Mesothelial cell of epicardium (in vitro differentiated cells): ENCODE measurements around the gene KIR3DL3. TPM values are rescaled to one million over a fixed set of nuclear protein-coding genes. Genes with fewer than 3 reads are reported as not detected.
"Not testable (repeated sequence)": the region's sequence is repeated elsewhere in the genome, so short reads cannot be mapped to it uniquely, and the experiment has no call there.

Experiments used
- DNase-seq, 2 experiments: peaks; one replicate each; pipeline ENCODE4 v3.0.0; 2021; ENCODE audit warnings: low spot score in 2 of 2; ENCODE audit not compliant: unreplicated experiment in 2 of 2
- H3K27ac Mint-ChIP-seq: 2 replicates; pipeline ENCODE4 v1.8.0; 2021; ENCODE audit warnings: mixed read lengths
- H3K27me3 Mint-ChIP-seq: 2 replicates; pipeline ENCODE4 v1.8.0; 2021; ENCODE audit warnings: low read depth, mixed read lengths
- H3K36me3 Mint-ChIP-seq: 2 replicates; pipeline ENCODE4 v1.8.0; 2021; ENCODE audit warnings: mixed read lengths
- H3K4me1 Mint-ChIP-seq: 2 replicates; pipeline ENCODE4 v1.8.0; 2021; ENCODE audit warnings: mixed read lengths
- H3K4me3 Mint-ChIP-seq: 2 replicates; pipeline ENCODE4 v1.8.0; 2021; ENCODE audit warnings: mild to moderate bottlenecking, moderate library complexity, mixed read lengths
- H3K9me3 Mint-ChIP-seq: 2 replicates; pipeline ENCODE4 v1.8.0; 2021; ENCODE audit warnings: mixed read lengths
- CTCF ChIP-seq: fragments of 200-600 bp; sonication (generic); IDR thresholded peaks from one replicate; pipeline ENCODE4 v1.5.0; 2021; ENCODE audit warnings: antibody characterized with exemption; ENCODE audit not compliant: unreplicated experiment
- total RNA-seq: library from RNA; stranded (reverse); gene quantifications from 3 replicates; pipeline ENCODE4 v1.2.1, GENCODE V29; 2021

Gene KIR3DL3
- total RNA-seq, 1 donor from 2014 or later: not detected

GRCh38 chr19:54738715-54739114 lies 14.5 kb downstream of the KIR3DL3 start:
- Mint-ChIP-seq H3K36me3 (peaks cover 6% of the 10 kb centered on the region), H3K27ac (no peak overlapping the region), H3K4me1 (no peaks in the 10 kb centered on the region), H3K9me3 (peaks cover 66% of the 10 kb centered on the region), H3K4me3 (no peak overlapping the region), H3K27me3 (no peaks in the 10 kb centered on the region)
- no peak for DNase-seq
- TF ChIP-seq CTCF: no peak

DNA sequence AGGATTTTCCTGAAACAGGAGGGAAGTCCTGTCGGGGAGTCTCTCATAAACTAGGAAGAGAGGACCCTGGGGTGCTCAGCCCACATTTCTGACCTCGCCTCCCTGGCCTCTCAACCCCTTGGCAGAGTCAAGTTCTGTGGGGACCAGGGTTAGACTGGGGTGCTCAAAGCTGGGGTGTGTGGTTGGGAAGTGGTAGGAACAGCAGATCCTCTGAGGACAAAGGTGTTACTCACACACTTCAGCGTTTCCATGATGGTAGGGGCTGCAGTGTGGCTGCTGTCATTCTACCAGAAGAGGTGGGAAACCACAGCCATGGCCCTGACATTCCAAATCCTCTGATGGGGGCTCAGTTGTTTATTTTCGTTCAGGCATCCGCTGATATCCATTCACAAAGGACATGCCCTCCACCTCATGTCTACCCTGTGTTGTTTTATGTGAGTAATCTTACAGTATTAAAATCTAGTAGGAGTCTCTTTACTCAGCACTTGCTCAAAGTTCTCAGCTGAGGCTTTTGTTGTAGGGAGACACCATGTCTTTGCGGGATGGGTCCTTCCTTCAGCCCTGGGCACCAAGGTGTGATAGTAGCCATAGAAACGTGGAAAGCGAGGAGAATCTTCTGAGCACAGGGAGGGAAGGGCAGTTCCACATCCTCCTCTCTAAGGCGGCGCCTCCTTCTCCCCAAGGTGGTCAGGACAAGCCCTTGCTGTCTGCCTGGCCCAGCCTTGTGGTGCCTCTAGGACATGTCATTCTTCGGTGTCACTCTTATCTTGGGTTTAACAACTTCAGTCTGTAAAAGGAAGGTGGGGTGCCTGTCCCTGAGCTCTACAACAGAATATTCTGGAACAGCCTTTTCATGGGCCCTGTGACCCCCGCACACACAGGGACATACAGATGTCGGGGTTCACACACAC lies 15.6 kb downstream of the KIR3DL3 start:
- DNase-seq: no peak
- Mint-ChIP-seq H3K27me3 (no peaks in the 10 kb centered on the region), H3K4me1 (no peaks in the 10 kb centered on the region), H3K27ac (no peak overlapping the region), H3K4me3 (no peak overlapping the region), H3K9me3 (peaks cover 62% of the 10 kb centered on the region), H3K36me3 (peaks cover 6% of the 10 kb centered on the region)
- no peak for TF ChIP-seq CTCF

GRCh38 chr19:54741950-54742349 lies 17.7 kb downstream of the KIR3DL3 start:
- not testable (repeated sequence) for H3K27me3 Mint-ChIP-seq, H3K27ac Mint-ChIP-seq, H3K4me3 Mint-ChIP-seq, DNase-seq, H3K4me1 Mint-ChIP-seq, H3K36me3 Mint-ChIP-seq
- peaks cover 58% of the 10 kb centered on the region for H3K9me3 Mint-ChIP-seq

DNA sequence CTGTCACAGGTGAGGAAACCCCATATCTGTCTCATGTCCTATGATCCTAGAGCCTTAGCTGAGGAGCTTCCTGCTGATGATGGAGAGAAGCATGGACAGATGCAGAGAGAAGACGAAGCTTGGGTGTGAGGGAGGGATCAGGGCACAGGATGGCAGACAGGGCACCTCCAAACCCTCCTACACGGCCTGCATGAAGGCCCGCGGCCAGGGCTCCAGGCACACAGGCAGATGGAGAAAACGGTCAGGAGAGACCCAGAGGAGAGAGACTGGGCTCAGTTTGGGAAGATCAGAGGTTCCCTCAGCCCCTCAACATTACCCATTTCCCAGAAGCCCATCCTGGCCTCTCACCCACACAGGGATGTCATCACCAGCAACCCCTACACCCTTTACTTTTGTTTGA lies 19.8 kb downstream of the KIR3DL3 start:
- not testable (repeated sequence) for H3K27ac Mint-ChIP-seq, H3K36me3 Mint-ChIP-seq, H3K4me1 Mint-ChIP-seq, DNase-seq, H3K27me3 Mint-ChIP-seq, H3K4me3 Mint-ChIP-seq
- peaks cover 61% of the 10 kb centered on the region for H3K9me3 Mint-ChIP-seq

- H3K4me3 Mint-ChIP-seq, H3K27me3 Mint-ChIP-seq, H3K36me3 Mint-ChIP-seq, DNase-seq, H3K27ac Mint-ChIP-seq, H3K4me1 Mint-ChIP-seq: not testable (repeated sequence)
- H3K9me3 Mint-ChIP-seq: peaks cover 64% of the 10 kb centered on the region
These were observed 23.5 kb downstream of the KIR3DL3 start for GRCh38 chr19:54747614-54748322.

- not testable (repeated sequence) for H3K4me1 Mint-ChIP-seq, H3K36me3 Mint-ChIP-seq, H3K27me3 Mint-ChIP-seq, H3K4me3 Mint-ChIP-seq, H3K27ac Mint-ChIP-seq, DNase-seq
- peaks cover 65% of the 10 kb centered on the region for H3K9me3 Mint-ChIP-seq
These were observed 26.0 kb downstream of the KIR3DL3 start for GRCh38 chr19:54750276-54750675.

DNA sequence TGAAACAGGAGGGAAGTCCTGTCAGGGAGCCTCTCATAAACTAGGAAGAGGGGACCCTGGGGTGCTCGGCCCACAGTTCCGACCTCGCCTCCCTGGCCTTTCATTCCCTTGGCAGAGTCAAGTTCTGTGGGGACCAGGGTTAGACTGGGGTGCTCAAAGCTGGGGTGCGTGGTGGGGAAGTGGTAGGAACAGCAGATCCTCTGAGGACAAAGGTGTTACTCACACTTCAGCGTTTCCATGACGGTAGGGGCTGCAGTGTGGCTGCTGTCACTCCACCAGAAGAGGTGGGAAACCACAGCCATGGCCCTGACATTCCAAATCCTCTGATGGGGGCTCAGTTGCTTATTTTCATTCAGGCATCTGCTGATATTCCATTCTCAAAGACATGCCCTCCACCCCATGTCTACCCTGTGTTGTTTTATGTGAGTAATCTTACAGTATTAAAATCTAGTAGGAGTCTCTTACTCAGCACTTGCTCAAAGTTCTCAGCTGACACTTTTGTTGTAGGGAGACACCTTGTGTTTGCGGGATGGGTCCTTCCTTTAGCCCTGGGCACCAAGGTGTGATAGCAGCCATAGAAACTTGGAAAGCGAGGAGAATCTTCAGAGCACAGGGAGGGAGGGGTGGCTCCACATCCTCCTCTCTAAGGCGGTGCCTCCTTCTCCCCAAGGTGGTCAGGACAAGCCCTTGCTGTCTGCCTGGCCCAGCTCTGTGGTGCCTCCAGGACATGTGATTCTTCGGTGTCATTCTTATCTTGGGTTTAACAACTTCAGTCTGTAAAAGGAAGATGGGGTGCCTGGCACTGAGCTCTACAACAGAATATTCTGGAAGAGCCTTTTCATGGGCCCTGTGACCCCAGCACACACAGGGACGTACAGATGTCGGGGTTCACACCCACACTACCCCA lies 32.2 kb downstream of the KIR3DL3 start:
- peaks cover 14% of the 10 kb centered on the region for H3K36me3 Mint-ChIP-seq
- not testable (repeated sequence) for H3K27me3 Mint-ChIP-seq, H3K27ac Mint-ChIP-seq, H3K4me3 Mint-ChIP-seq, H3K4me1 Mint-ChIP-seq, DNase-seq
- H3K9me3 Mint-ChIP-seq: peaks cover 71% of the 10 kb centered on the region

DNA sequence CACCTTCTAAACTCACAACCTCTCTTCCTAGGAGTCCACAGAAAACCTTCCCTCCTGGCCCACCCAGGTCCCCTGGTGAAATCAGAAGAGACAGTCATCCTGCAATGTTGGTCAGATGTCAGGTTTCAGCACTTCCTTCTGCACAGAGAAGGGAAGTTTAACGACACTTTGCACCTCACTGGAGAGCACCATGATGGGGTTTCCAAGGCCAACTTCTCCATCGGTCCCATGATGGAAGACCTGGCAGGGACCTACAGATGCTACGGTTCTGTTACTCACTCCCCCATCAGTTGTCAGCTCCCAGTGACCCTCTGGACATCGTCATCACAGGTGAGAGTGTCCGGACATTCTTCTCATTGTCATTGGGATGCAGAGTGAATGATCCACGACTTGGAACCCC lies 34.3 kb downstream of the KIR3DL3 start:
- not testable (repeated sequence) for DNase-seq, H3K4me1 Mint-ChIP-seq, H3K27ac Mint-ChIP-seq, H3K4me3 Mint-ChIP-seq, H3K27me3 Mint-ChIP-seq
- Mint-ChIP-seq H3K36me3 (peaks cover 11% of the 10 kb centered on the region), H3K9me3 (peaks cover 59% of the 10 kb centered on the region)

- not testable (repeated sequence) for DNase-seq, H3K4me1 Mint-ChIP-seq, H3K27me3 Mint-ChIP-seq, H3K4me3 Mint-ChIP-seq, H3K36me3 Mint-ChIP-seq, H3K27ac Mint-ChIP-seq
- peaks cover 56% of the 10 kb centered on the region for H3K9me3 Mint-ChIP-seq
These were observed 40.0 kb downstream of the KIR3DL3 start for GRCh38 chr19:54764219-54764618.

DNA sequence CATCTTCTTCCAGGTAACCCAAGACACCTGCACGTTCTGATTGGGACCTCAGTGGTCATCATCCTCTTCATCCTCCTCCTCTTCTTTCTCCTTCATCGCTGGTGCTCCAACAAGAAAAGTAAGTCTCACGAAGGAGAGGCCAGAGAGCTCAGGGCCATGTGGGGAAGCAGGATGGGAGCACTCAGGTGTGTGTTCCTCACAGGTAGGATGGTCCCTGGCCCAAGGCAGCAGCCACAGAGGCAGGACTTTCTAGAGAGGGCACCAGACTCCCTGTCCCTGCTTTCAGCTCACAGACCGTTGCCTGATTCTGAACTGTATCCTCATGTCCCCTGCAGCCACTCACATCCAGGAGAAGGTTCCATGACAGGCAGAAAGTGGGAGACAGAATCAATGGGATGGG lies 42.2 kb downstream of the KIR3DL3 start:
- not testable (repeated sequence) for H3K4me1 Mint-ChIP-seq, DNase-seq, H3K36me3 Mint-ChIP-seq, H3K27ac Mint-ChIP-seq, H3K4me3 Mint-ChIP-seq, H3K27me3 Mint-ChIP-seq
- peaks cover 54% of the 10 kb centered on the region for H3K9me3 Mint-ChIP-seq

DNA sequence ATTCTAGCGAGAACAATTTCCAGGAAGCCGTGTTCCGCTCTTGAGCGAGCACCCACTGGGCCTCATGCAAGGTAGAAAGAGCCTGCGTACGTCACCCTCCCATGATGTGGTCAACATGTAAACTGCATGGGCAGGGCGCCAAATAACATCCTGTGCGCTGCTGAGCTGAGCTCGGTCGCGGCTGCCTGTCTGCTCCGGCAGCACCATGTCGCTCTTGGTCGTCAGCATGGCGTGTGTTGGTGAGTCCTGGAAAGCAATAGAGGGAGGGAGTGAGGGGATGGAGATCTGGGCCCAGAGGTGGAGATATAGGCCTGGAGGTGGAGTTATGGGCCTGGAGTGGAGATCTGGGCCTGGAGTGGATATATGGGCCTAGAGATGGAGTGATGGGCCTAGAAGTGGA lies 45.4 kb downstream of the KIR3DL3 start, which contains the start of gene KIR2DL1:
Gene KIR2DL1, plus strand, starts transcription at position 148 of the 400 bp plus-strand sequence. Its CDS starts 58 bp downstream, at position 206.
- H3K4me1 Mint-ChIP-seq, H3K27ac Mint-ChIP-seq: not testable (repeated sequence)
- H3K9me3 Mint-ChIP-seq: peaks cover 68% of the 10 kb centered on the region

More for the DNA sequence above, 45.4 kb downstream of the KIR3DL3 start, which contains the start of gene KIR2DL1:
- H3K4me3 Mint-ChIP-seq, DNase-seq, H3K27me3 Mint-ChIP-seq, H3K36me3 Mint-ChIP-seq: not testable (repeated sequence)
